ENCODE data around the gene MBD4.

MBD4 gene

GRCh38 chr3:129463094-129463493 is 23.3 kb upstream of the MBD4 start:
- no peak for DNase-seq (ENCODE audit: low spot score)

DNA sequence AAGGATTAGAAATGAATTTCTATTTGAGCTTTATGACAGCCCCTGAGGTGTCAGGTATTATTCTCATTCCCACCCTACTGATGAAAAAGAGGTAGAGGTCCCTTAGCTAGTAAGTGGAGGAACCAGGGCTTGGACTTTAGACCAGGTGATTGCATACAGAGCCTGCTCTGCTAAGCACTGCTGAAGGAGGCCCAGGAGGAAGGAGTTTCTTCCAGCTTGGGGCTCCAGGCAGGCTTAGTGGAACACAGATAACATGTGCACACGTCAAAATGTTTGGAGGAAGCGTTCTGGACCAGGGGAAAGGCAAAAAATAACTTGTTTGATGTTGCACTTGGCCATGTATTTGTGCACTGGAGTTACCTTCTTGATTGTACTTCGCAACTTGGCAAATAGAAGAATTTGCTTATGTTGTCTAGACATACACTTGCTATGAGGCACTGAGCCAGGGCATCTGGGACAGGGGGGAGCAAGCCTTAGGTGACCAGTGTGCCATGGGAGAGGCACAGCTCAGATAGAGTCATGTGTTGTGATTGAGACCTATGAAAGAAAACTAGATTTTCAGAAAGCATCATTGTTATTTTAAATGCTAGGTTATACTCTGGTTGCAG is 22.7 kb upstream of the MBD4 start:
- no peak for DNase-seq (ENCODE audit: low spot score)

DNA sequence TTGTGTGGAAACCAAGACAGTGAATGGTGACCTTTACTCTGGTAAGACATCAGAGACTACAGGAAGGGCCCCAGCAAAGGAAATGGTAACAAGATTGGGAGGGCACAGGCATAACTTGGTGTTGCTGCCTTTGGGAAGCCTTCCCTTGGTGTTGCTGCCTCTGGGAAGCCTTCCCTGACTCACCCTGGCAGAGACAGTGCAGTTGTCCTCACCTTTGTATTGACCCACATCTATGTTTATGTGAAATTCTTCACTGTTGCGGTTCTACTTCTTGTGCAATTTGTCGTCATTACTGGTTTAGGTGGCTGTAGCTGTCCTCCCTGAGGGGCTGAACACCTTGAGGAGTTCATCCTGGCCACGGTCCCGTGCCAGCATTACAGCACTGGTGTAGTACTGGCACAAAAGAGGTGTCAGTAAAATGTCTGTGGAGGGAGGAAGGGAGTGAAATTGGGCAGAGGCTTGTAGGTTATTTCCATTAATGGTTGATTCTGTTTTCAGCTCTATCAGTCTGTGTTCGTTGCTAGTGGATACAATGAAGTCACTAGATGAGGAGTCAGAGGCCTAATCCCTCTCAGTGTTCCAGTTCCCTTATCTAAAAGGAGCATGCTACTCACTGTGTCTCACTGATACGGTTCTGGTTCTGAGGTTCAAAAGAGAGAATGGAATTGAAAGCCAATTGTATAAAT is 21.9 kb upstream of the MBD4 start:
- no peak for DNase-seq (ENCODE audit: low spot score)

GRCh38 chr3:129461022-129461421 is 21.3 kb upstream of the MBD4 start:
- DNase-seq (ENCODE audit: low spot score): peak; percentile 53

DNA sequence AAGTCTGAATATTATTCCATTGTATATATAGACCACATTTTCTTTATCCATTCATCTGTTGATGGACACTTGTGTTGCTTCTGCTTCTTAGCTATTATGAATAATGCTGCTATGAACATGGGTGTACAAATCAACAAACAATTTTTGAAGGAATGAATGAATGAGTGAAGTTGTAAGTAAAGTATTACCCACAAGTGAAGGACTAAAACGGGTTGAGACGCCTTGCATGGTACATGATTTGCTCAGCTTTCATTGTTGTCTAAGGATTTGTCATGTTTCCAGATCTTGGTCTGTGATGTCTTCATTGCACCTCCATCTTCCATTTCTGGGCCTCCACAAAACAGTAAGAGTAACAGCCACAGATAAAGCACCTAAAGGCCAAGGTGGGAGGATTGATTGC is 20.8 kb upstream of the MBD4 start:
- no peak for DNase-seq (ENCODE audit: low spot score)

DNA sequence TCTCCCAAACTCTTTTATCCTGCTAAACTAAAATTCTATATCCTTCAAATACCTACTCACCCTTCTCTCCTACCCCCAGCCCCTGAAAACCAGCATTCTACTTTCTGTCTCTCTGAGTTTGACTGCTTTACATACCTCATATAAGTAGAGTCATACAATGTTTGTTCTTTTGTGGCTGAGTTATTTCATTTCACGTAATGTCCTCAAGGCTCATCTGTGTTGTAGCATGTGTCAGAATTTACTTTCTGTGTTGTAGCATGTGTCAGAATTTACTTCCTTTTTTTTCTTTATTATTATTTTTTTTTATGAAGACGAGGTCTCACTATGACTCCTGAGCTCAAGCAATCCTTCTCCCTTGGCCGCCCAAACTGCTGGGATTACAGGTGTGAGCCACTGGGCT is 20.4 kb upstream of the MBD4 start:
- no peak for DNase-seq (ENCODE audit: low spot score)

GRCh38 chr3:129453732-129454131 is 14.0 kb upstream of the MBD4 start:
- DNase-seq (ENCODE audit: low spot score): no peak

DNA sequence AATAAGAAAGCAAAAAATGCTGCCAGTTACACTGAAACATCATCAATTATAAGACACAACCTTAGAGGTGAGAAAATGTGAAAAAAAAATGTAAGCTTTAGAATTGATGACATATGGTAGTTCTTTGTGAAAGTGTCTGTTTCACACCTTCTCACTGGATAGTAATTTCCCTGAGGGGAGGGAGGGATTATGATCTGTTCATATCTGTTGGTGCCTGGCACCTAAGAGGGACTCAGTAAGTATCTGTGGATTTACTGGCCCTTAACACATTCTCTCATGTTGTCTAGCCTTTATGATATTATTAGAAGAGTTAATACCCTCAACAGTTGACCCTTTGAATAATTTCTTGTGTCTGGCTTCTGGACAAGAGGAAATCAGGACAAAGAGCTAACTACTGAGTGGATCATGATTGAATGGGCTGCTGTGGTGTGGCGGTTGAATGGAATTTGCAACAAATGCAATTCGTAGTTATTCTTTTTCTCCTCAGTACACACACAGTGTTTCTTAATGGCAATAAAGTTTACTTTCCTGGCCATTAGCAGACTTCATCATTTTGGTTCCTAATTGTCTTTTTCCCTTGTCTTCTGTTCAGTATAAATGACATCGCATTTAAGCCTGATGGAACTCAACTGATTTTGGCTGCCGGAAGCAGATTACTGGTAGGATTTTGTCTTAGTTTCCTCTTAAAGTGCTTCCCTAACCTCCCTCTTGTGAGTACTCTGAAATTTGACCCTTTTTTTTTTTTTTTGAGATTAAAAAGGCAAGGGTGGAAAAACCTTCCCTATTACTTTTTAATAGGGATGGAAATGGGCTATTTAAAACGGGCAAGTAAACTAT is 9.7 kb upstream of the MBD4 start:
- DNase-seq (ENCODE audit: low spot score): no peak

GRCh38 chr3:129448186-129448895 is 8.6 kb upstream of the MBD4 start:
- DNase-seq (ENCODE audit: low spot score): no peak

DNA sequence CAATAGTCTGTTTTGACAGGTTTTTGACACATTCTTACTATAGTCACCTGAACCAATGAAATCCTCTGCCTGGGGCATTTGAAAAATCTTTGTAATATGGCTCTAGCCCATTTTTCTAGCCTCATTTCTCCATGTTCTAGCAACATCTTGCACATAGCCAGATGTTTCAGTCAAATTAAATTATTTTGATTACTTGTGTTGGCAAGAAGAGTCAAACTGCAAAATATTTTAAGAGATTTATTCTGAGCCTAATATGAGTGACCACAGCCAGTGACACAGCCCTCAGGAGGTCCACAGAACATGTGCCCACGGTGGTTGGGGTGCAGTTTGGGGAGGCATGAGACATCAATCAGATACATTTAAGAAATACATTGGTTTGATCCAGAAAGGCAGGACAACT is 7.2 kb upstream of the MBD4 start:
- no peak for DNase-seq (ENCODE audit: low spot score)

GRCh38 chr3:129445471-129445870 is 5.7 kb upstream of the MBD4 start:
- DNase-seq (ENCODE audit: low spot score): no peak

DNA sequence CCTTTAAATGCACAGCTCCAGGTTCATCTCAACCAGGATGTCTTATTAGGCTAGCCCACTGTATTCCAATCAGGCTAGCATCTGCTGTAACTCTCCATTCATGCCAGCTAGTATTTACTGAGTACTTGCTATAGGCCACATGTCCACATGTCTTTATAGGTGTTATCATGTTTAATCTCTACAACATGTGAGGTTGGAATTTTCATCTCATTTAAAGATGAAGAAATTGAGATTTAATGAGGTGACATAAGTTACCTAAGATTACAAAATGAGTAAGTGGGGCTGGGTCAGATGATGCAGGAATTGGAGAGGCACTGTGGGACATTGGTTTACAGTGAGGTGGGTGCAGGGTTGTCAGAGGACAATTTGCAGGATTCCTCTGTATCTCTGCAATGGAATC is 3.2 kb upstream of the MBD4 start:
- no peak for DNase-seq (ENCODE audit: low spot score)

DNA sequence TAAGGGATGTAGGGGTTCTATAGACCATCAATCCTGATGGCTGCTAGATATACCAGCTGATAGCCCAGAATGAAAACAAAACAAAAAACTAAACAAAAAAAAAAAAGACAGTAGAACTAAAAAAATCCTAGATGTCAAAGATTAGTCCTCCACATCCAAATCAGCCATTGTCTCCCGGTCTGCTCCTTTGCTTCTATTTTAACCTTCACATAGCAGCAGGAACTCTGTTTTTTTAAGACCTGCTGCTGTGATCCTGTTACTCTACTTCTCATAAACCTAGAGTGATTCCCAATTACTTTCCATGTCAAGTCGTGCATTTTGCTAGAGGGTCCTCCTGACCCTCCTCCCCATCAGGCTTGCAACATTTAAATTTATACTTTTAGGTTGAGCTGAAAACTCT is 2.7 kb upstream of the MBD4 start:
- no peak for DNase-seq (ENCODE audit: low spot score)

DNA sequence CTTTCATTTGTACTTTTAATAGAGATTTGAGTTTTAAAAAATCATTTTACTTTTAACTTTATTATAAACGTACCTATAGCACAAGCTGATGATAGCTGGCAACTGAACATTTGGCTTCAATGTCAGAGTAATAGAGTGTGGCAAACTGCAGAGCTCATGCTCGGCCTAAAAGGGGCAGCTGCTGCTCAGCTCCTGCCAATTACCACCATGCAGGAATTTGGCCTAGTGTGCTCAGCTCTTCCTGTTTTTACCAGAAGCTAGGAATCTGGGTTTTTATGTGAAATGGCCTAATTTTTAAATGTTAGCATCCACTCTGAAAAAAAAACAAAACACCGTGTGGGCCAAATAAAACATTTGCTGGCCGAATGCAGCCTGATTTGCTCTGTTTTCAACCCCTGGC is 2.0 kb upstream of the MBD4 start:
- DNase-seq (ENCODE audit: low spot score): peak; percentile 60

DNA sequence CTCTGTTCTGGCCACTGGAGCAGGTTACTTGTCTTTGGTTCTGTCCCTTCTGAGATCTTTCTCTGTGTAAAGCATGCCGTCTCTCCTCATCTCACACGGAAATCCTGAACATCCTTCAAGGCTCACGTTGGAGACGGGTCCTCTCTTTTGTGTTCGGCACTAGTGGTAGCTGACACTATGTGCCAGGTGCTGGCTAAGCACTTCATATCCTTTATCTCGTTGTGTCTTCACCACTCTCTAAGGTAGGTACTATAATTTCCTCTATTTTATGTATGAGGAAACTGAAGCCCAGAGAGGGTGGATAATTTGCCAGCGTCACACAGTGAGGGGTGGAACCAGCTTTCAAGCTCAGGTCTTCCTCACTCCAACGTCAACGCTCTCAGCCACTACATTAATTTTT is 1.5 kb upstream of the MBD4 start:
- DNase-seq (ENCODE audit: low spot score): no peak

- no peak for DNase-seq (ENCODE audit: low spot score)
These were observed 956 bp upstream of the MBD4 start for GRCh38 chr3:129440618-129441190.

DNA sequence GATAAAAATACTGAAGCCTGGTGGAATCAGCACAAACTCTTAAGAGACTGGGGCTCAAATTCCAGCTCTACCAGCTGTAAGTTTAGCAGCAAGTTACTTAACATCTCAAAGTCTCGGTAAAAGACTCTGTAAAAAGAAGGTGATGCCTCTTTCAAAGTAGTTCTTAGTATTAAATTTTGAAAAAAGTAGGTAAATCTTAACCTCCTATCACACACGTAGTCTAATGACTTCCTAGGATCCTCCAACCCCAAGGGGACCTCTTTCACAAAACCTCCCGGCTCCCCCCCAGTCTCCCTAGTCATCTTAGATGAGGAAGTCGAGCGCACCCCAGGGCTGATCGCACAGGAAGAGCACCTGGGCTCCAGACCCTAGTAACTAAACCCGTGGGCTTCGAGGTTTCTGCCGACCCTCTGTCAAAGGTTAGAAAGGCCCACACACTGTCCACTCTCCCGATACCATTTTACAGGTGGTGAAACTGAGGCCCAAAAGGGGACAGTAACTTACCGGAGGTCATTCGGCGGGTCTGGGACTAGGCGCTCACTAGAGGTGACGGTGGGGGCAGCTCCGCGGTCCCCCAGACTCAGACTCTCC is 427 bp downstream of the MBD4 start:
- DNase-seq (ENCODE audit: low spot score): no peak

- DNase-seq (ENCODE audit: low spot score): no peak
These were observed 4.4 kb downstream of the MBD4 start for GRCh38 chr3:129435367-129435766.

- DNase-seq (ENCODE audit: low spot score): no peak
These were observed 5.6 kb downstream of the MBD4 start for GRCh38 chr3:129434140-129434539.

- no peak for DNase-seq (ENCODE audit: low spot score)
These were observed 6.2 kb downstream of the MBD4 start for GRCh38 chr3:129433565-129433964.

DNA sequence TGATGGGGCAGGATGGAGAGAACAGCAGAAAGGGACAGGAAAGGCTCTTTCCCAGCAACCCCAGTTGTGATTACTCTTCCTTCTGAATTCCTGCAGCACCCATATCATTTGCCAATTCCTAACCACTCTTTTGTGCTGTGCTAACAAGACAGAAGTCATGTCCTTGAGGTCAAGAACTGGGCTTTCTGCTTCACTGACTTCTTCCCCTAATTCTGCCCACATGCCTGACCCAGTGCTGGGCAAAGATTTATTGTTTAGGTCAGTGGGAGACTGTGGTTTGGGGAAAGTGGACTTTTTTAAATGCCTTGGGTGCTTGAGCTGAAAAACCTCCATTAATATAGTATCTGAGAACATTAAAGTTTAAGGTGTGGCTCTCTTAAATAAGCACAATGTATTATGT is 7.1 kb downstream of the MBD4 start:
- no peak for DNase-seq (ENCODE audit: low spot score)

DNA sequence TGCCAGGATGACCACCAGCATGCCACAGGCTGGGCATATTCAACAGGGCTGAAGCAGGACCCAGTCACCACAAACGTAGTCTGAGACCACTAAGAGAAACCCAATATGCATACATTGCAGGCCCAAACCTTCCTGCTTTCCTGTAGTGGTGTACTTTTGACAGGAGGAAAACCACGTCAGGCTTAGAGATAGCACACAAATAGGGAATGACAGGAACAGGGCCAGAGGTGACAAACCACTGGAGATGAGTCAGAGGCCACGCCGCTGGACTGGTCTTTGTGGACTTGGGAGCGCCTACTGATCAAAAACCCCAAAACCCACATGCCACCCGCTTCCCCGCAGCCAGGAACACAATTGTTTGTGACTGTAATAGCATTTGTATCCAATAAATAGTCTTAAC is 7.7 kb downstream of the MBD4 start:
- DNase-seq (ENCODE audit: low spot score): no peak

Data from globus pallidus (tissue), 1 donor.